ENCODE results near the gene RBM38. TPM values are rescaled to one million over a fixed set of nuclear protein-coding genes. Genes with fewer than 3 reads are reported as not detected.
A peak's percentile ranks its signal among the peaks of the same experiment; 100 is the strongest.

RBM38 gene
- total and polyA plus RNA-seq, 7 donors, result 73.2 to 308 (median 135) TPM

DNA sequence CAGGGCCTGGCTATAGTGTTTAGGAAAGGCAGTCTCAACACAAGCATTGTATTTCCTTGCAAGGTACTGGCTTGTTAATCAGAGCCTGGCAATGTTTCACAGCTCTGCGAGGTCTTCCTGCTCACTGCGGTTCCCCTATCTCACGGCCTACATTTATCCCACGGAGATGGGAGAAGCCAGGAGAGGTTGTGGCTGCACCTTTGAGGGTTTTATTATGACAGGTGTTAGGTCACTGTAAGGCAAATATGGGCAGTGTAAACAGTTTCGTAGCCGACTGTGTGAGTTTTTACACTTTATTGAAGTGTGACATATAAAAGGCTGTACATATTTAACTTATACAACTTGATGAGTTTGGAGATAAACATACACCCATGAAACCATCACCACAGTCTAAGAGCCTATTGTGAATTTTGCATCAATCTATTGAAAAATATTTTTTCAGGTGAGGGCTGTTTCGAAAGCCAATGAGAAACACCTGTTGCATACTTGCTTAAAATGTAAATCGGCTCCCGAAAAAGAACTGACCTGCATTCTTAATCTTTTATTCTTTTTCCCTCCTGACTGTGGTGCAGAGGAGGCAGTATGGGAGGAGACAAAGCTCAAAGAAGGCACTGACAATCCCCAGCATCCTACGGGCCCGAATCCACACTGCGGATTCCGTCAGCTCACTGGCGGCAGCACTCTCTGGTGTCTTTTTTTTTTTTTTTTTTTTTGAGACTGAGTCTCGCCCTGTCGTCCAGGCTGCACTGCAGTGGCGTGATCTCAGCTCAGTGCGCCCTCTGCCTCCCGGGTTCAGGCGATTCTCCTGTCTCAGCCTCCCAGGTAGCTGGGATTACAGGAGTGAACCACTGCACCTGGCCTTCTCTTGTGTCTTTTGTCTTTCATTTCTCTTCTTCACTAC is 7.5 kb upstream of the RBM38 start:
- intact Hi-C loops (cut with DNase I), result loop anchor here (2.0 to 5.0 kb wide), 3 partner anchors 89 to 209 kb away; no protein-coding TSS in a partner anchor
- Histone ChIP-seq H3K4me1 (no peaks in the 10 kb centered on the region), H3K27me3 (ENCODE audit: insufficient read depth in 3 of 3, low read length in 2 of 3) (no peaks in the 10 kb centered on the region), H3K36me3 (ENCODE audit: insufficient read depth in 1 of 2, low read depth in 1 of 2) (peaks cover 0 to 24% of the 10 kb centered on the region in 2 donors), H3K4me3 (no peak overlapping the region), H3K9me3 (no peaks in the 10 kb centered on the region), H3K27ac (no peak overlapping the region)
- DNase-seq, result peak in 1 of 2 donors; percentile 27
- TF ChIP-seq, protein P1, sequence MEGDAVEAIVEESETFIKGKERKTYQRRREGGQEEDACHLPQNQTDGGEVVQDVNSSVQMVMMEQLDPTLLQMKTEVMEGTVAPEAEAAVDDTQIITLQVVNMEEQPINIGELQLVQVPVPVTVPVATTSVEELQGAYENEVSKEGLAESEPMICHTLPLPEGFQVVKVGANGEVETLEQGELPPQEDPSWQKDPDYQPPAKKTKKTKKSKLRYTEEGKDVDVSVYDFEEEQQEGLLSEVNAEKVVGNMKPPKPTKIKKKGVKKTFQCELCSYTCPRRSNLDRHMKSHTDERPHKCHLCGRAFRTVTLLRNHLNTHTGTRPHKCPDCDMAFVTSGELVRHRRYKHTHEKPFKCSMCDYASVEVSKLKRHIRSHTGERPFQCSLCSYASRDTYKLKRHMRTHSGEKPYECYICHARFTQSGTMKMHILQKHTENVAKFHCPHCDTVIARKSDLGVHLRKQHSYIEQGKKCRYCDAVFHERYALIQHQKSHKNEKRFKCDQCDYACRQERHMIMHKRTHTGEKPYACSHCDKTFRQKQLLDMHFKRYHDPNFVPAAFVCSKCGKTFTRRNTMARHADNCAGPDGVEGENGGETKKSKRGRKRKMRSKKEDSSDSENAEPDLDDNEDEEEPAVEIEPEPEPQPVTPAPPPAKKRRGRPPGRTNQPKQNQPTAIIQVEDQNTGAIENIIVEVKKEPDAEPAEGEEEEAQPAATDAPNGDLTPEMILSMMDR (IDR thresholded peaks at IDR 0.05), result no peak
- no peak for ATAC-seq
- WGBS, 3 donors, result 87 to 91% (median 89%) methylated on average over 20 of the region's 20 CpGs

DNA sequence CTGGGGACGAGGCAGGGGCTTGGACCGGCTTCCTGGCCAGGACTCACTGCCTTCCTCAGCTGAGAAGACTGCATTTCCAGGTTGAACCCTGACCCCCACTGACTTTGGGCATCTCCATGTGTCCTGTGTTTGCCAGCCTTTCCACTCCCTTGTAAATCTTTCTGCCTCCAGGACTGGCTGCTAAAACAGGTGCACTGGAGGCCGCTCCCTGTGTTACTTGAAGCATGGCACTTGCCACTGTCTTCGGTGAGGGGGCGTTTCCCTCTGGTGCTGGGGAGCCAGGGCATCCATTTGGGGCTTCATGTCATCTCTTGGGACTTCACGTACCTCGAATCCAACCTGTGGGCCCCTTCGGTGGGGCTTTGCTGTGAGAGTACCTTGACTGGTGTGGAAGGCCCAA is 6.7 kb upstream of the RBM38 start:
- TF ChIP-seq, protein P1 (IDR thresholded peaks at IDR 0.05), result no peak
- ATAC-seq, result no peak
- H3K4me3 ChIP-seq, result no peak overlapping the region
- no peaks in the 10 kb centered on the region for H3K27me3 ChIP-seq (ENCODE audit: insufficient read depth in 3 of 3, low read length in 2 of 3)
- peaks cover under 1% of the 10 kb centered on the region for H3K4me1 ChIP-seq
- intact Hi-C loops (cut with DNase I), result loop anchor here (2.0 to 5.0 kb wide), 2 partner anchors 88 to 208 kb away; no protein-coding TSS in a partner anchor
- 74 to 87% (median 82%) methylated on average over 8 of the region's 8 CpGs for WGBS, 3 donors
- no peak overlapping the region for H3K27ac ChIP-seq
- peaks cover 0 to 16% of the 10 kb centered on the region in 2 donors for H3K36me3 ChIP-seq (ENCODE audit: insufficient read depth in 1 of 2, low read depth in 1 of 2)
- H3K9me3 ChIP-seq, result no peaks in the 10 kb centered on the region
- DNase-seq, result peak in 1 of 2 donors; percentile 44

DNA sequence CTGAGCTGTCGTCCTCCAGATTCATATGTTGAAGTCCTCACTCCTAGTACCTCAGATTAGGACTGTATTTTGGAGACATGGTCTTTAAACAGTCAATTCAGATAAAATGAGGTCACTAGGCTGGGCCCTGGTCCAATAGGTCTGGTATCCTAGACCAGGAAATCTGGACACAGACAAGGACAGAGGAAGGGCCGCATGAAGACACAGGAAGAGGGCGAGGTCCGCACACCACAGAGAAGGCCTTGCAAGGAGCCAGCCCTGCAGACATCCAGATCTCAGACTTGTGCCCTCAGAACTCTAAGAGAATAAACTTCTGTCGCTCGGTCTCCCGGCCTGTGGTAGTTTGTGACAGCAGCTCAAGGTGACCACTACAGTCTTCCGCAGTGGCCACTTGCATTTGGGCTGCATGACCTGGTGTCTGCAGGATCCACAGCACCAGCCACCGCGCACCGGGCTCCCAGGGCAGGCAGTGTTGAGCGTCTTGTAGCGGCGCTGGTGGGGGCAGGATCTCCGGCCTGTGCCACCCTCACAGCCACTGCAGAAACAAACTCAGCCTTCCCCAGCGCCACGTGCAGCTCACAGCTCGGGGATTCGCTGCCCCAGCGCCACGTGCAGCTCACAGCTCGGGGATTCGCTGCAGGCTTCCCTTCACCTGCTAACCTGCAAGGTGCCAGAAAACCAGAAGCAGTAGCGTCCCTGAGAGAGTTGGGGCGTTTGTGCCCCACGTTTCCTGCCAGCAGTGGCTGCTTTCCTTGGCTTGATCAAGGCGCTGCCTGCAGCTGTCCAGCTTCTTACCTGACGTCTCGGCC is 6.0 kb upstream of the RBM38 start:
- WGBS, 3 donors, result 77 to 83% (median 79%) methylated on average over 29 of the region's 29 CpGs
- Histone ChIP-seq H3K27me3 (ENCODE audit: insufficient read depth in 3 of 3, low read length in 2 of 3) (no peaks in the 10 kb centered on the region), H3K4me3 (no peak overlapping the region), H3K36me3 (ENCODE audit: insufficient read depth in 1 of 2, low read depth in 1 of 2) (peaks cover 0 to 12% of the 10 kb centered on the region in 2 donors), H3K4me1 (peaks cover 7% of the 10 kb centered on the region), H3K9me3 (no peaks in the 10 kb centered on the region), H3K27ac (no peak overlapping the region)
- TF ChIP-seq, protein P1 (IDR thresholded peaks at IDR 0.05), result no peak
- ATAC-seq (no peak), DNase-seq (peak in 1 of 2 donors; percentile 43)
- intact Hi-C loops (cut with DNase I), result loop anchor here (2.0 to 5.0 kb wide), 3 partner anchors 87 to 208 kb away; no protein-coding TSS in a partner anchor

DNA sequence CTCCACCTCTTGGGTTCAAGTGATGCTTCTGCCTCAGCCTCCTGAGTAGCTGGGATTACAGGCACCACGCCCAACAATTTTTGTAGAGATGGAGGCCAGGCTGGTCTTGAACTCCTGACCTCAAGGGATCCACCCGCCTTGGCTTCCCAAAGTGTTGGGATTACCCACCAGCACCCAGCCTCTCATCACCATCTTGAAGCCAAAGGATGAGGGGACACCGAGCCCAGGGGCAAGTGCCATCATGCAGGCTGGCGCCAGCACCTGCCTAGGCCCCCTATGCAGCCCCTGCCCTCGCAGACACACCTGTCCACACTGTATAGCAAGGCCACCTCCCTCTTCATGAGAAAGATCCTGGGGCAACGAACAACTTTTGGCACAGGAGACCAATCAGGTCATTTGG is 5.3 kb upstream of the RBM38 start:
- Histone ChIP-seq H3K9me3 (no peaks in the 10 kb centered on the region), H3K36me3 (ENCODE audit: insufficient read depth in 1 of 2, low read depth in 1 of 2) (peaks cover 0 to 4% of the 10 kb centered on the region in 2 donors), H3K27ac (no peak overlapping the region), H3K4me1 (peaks cover 15% of the 10 kb centered on the region), H3K4me3 (no peak overlapping the region), H3K27me3 (ENCODE audit: insufficient read depth in 3 of 3, low read length in 2 of 3) (no peaks in the 10 kb centered on the region)
- intact Hi-C loops (cut with DNase I), result loop anchor here in 1 of 2 donors (2.0 to 5.0 kb wide), 2 partner anchors 91 to 207 kb away; no protein-coding TSS in a partner anchor
- ATAC-seq, result no peak
- DNase-seq, result peak in 1 of 2 donors; percentile 19
- 93 to 98% (median 93%) methylated on average over 6 of the region's 6 CpGs for WGBS, 3 donors
- TF ChIP-seq, protein P1 (IDR thresholded peaks at IDR 0.05), result no peak

Measured in psoas muscle (tissue), 8 donors.